ENCODE measurements around the gene DAPK3.
"Not testable (repeated sequence)": the region's sequence is repeated elsewhere in the genome, so short reads cannot be mapped to it uniquely, and the experiment has no call there.

- TF ChIP-seq POLR2A (IDR thresholded peaks at IDR 0.05; ENCODE audit: low read length); KDM5A (IDR thresholded peaks at IDR 0.05); NPAS2 (CRISPR knock-in tag; IDR thresholded peaks at IDR 0.05; ENCODE audit: borderline replicate concordance); CTCF (IDR thresholded peaks at IDR 0.05); EP300 (IDR thresholded peaks at IDR 0.05): not testable (repeated sequence)
These were observed 15.6 kb downstream of the DAPK3 start for GRCh38 chr19:3955276-3955675.
